PC-3 (cell line): ENCODE data around the gene IL10RB. TPM values are rescaled to one million over a fixed set of nuclear protein-coding genes. Genes with fewer than 3 reads are reported as not detected.

Source experiments
- ATAC-seq: fragments of 200-7000 bp; cut with Tn5 transposase; 2 replicates; pipeline ENCODE4 v1.9.1; 2020; ENCODE audit warnings: mild to moderate bottlenecking, moderate library complexity
- BruUV-seq: library from RNA; stranded (reverse); fragments of 400-500 nt; replicated peaks from 2 replicates; lab custom pipeline; 2021; lab: Mats Ljungman, UMichigan
- CTCF ChIA-PET: fragments of 300-600 bp; sonication (Branson Sonifier 250); formaldehyde crosslinking; loops from one replicate; lab custom pipeline; 2022; ENCODE audit warnings: antibody characterized with exemption; lab: Charles Lee
- POLR2A ChIA-PET: fragments of 300-600 bp; sonication (Branson Sonifier 250); formaldehyde crosslinking; loops from one replicate; lab custom pipeline; 2022; ENCODE audit warnings: antibody characterized with exemption; ENCODE audit not compliant: unreplicated experiment; lab: Charles Lee
- DNase-seq: peaks from one replicate; pipeline ENCODE4 v3.0.0-alpha.2; 2015
- H2AFZ ChIP-seq: fragments of 300-600 bp; sonication (generic); 2 replicates; pipeline ENCODE4 v1.6.0; 2016; ENCODE audit warnings: antibody characterized with exemption, low read length
- H3F3A ChIP-seq: fragments of 300-600 bp; sonication (generic); one replicate; pipeline ENCODE4 v1.6.0; 2017; ENCODE audit warnings: antibody characterized with exemption, low read length, control low read depth, mild to moderate bottlenecking; ENCODE audit not compliant: unreplicated experiment
- H3K27ac ChIP-seq: fragments of 300-600 bp; sonication (generic); 2 replicates; pipeline ENCODE4 v1.5.1; 2016; ENCODE audit warnings: mild to moderate bottlenecking, low read length
- H3K27me3 ChIP-seq: fragments of 300-600 bp; sonication (generic); 2 replicates; pipeline ENCODE4 v1.6.1; 2016; ENCODE audit warnings: low read length, mixed read lengths
- H3K36me3 ChIP-seq: fragments of 300-600 bp; sonication (generic); 2 replicates; pipeline ENCODE4 v1.6.1; 2016; ENCODE audit warnings: low read depth, mixed run types, low read length, mixed read lengths
- H3K4me1 ChIP-seq: fragments of 300-600 bp; sonication (generic); 2 replicates; pipeline ENCODE4 v1.5.1; 2016; ENCODE audit warnings: low read length; ENCODE audit not compliant: insufficient read depth
- H3K4me2 ChIP-seq: fragments of 300-600 bp; sonication (generic); 2 replicates; pipeline ENCODE4 v1.6.0; 2016; ENCODE audit warnings: low read length
- H3K4me3 ChIP-seq: fragments of 300-600 bp; sonication (generic); 2 replicates; pipeline ENCODE4 v1.5.1; 2016; ENCODE audit warnings: mild to moderate bottlenecking, low read length, mixed read lengths
- H3K79me2 ChIP-seq: fragments of 300-600 bp; sonication (generic); 2 replicates; pipeline ENCODE4 v1.6.1; 2017; ENCODE audit warnings: low read length, mixed read lengths
- H3K9ac ChIP-seq: fragments of 300-600 bp; sonication (generic); 2 replicates; pipeline ENCODE4 v1.6.0; 2016; ENCODE audit warnings: mild to moderate bottlenecking, low read length
- H3K9me2 ChIP-seq: fragments of 300-600 bp; sonication (generic); replicated peaks from 2 replicates; pipeline ENCODE4 v1.6.1; 2016; ENCODE audit warnings: mixed run types, low read length, mixed read lengths
- H3K9me3 ChIP-seq: fragments of 300-600 bp; sonication (generic); 2 replicates; pipeline ENCODE4 v1.6.1; 2016; ENCODE audit warnings: low read length, mixed read lengths
- H4K20me1 ChIP-seq: fragments of 300-600 bp; sonication (generic); 2 replicates; pipeline ENCODE4 v1.6.1; 2016; ENCODE audit warnings: low read length, mixed read lengths
- EZH2 ChIP-seq: fragments of 300-600 bp; sonication (generic); IDR thresholded peaks from one replicate; pipeline ENCODE4 v1.6.1; 2017; ENCODE audit warnings: antibody characterized with exemption, mild to moderate bottlenecking, low read length; ENCODE audit not compliant: unreplicated experiment
- EZH2phosphoT487 ChIP-seq: fragments of 300-600 bp; sonication (generic); IDR thresholded peaks from 2 replicates; pipeline ENCODE4 v1.6.1; 2018; ENCODE audit warnings: mild to moderate bottlenecking, antibody characterized with exemption, low read length, borderline replicate concordance
- intact Hi-C: fragments of 100-400 bp; cut with micrococcal nuclease; formaldehyde crosslinking; loops from 2 replicates; pipeline ENCODE4 v1.9.0; 2023
- total RNA-seq: library from RNA; depleted of rRNA; stranded (reverse); fragments of >200 nt; gene quantifications from 2 replicates; pipeline ENCODE4 v1.2.3, GENCODE V29; 2014
- TF ChIP-seq, protein P1 (sequence below): fragments of 300-600 bp; sonication (generic); conservative IDR thresholded peaks from 2 replicates; pipeline ENCODE4 v1.5.1; 2017; ENCODE audit warnings: antibody characterized with exemption, low read depth, mild to moderate bottlenecking, low read length

The IL10RB gene
- total RNA-seq, 1 experiment from 2014 or later, result 26.8 TPM

DNA sequence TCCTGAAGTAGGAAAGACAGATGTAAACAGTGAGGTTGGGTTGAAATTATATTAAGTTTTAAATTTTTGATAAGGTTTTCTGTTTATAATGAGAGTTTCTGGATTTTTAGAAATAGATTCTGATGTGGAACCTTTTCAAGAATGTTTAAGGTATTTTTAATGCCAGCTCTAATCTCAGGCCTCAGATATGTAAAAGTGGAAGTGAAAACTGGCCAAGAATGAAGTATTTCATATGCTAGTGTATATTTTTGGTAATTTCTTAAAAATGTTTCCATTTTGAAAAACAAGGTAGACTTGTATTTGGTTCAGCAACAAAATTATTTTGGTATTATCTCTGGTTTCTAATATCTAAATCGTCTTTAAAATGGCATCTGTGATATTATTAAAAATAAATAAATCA, 73.0 kb downstream of the IL10RB start:
- H3K36me3 ChIP-seq, result peaks cover 11% of the 10 kb centered on the region; the same call in 1 of the 2 replicates
- BruUV-seq, result no TSS peak
- no peaks in the 10 kb centered on the region for H3K4me1 ChIP-seq
- TF ChIP-seq EZH2 (no peak), EZH2phosphoT487 (no peak)
- TF ChIP-seq, protein P1, sequence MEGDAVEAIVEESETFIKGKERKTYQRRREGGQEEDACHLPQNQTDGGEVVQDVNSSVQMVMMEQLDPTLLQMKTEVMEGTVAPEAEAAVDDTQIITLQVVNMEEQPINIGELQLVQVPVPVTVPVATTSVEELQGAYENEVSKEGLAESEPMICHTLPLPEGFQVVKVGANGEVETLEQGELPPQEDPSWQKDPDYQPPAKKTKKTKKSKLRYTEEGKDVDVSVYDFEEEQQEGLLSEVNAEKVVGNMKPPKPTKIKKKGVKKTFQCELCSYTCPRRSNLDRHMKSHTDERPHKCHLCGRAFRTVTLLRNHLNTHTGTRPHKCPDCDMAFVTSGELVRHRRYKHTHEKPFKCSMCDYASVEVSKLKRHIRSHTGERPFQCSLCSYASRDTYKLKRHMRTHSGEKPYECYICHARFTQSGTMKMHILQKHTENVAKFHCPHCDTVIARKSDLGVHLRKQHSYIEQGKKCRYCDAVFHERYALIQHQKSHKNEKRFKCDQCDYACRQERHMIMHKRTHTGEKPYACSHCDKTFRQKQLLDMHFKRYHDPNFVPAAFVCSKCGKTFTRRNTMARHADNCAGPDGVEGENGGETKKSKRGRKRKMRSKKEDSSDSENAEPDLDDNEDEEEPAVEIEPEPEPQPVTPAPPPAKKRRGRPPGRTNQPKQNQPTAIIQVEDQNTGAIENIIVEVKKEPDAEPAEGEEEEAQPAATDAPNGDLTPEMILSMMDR, result no peak
- H4K20me1 ChIP-seq, result no peaks in the 10 kb centered on the region
- H3K27ac ChIP-seq, result no peak overlapping the region
- no peak overlapping the region for H3K4me2 ChIP-seq
- peaks cover 13% of the 10 kb centered on the region for H3K79me2 ChIP-seq
- H3K27me3 ChIP-seq, result no peaks in the 10 kb centered on the region
- H3F3A ChIP-seq, result peaks cover 3% of the 10 kb centered on the region
- no peak overlapping the region for H3K4me3 ChIP-seq
- POLR2A ChIA-PET, result no interaction called here
- no peak for DNase-seq
- no peaks in the 10 kb centered on the region for H3K9me3 ChIP-seq
- no peaks in the 10 kb centered on the region for H3K9me2 ChIP-seq
- no peak for ATAC-seq
- intact Hi-C loops, result no loop called here
- H3K9ac ChIP-seq, result no peak overlapping the region
- H2AFZ ChIP-seq, result no peak overlapping the region
- CTCF ChIA-PET, result interaction anchor here (0.7 kb wide), 1 partner anchor 48 kb away, joined by 4 read pairs; no protein-coding TSS in a partner anchor

- no peak for DNase-seq
- intact Hi-C loops, result no loop called here
Measured at GRCh38 chr21:33339918-33340317, 73.8 kb downstream of the IL10RB start.

DNA sequence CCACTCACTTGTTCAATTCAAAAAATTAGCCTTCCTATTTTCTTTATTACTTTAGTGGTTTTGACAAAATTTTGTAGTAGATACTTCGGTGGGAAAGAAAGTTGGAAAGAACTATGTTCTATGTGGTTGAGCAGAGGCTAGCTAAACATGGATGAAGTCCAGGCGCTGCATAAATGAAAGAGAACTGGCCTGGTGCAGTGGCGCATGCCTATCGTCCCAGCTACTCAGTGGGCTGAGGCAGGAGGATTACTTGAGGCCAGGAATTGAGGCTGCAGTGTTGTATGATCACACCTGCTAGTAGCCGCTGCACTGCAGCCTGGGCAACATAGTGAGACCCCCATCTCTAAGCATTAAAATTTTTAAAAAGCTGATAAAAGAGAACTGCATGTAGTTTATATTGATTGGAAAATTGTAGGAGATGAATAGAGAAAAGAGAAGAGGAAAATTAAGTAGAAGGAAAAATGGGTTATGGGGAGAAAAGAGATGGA, 79.6 kb downstream of the IL10RB start:
- Histone ChIP-seq H3K9ac (no peak overlapping the region), H3K36me3 (peaks cover 5% of the 10 kb centered on the region; the same call in 1 of the 2 replicates), H3F3A (no peaks in the 10 kb centered on the region), H3K27ac (no peak overlapping the region), H3K4me3 (no peak overlapping the region), H3K9me2 (no peaks in the 10 kb centered on the region), H3K9me3 (no peaks in the 10 kb centered on the region), H3K79me2 (no peaks in the 10 kb centered on the region), H2AFZ (no peak overlapping the region), H3K27me3 (no peaks in the 10 kb centered on the region), H4K20me1 (no peaks in the 10 kb centered on the region), H3K4me1 (no peaks in the 10 kb centered on the region), H3K4me2 (no peak overlapping the region)
- CTCF ChIA-PET, result no interaction called here
- intact Hi-C loops, result no loop called here
- ATAC-seq, result no peak
- POLR2A ChIA-PET, result interaction anchor here (0.9 kb wide), 1 partner anchor 20 kb away, joined by 7 read pairs; the partner anchor contains the start of gene IFNAR1
- TF ChIP-seq EZH2phosphoT487 (no peak), EZH2 (no peak)
- TF ChIP-seq, protein P1, result no peak
- BruUV-seq, result no TSS peak
- DNase-seq, result no peak

More at GRCh38 chr21:33339918-33340317, 73.8 kb downstream of the IL10RB start:
- Histone ChIP-seq H3K36me3 (peaks cover 12% of the 10 kb centered on the region), H4K20me1 (no peaks in the 10 kb centered on the region), H3K4me2 (no peak overlapping the region), H3K9ac (no peak overlapping the region), H3K27ac (no peak overlapping the region), H3K27me3 (no peaks in the 10 kb centered on the region), H2AFZ (no peak overlapping the region), H3K9me2 (no peaks in the 10 kb centered on the region), H3K4me3 (no peak overlapping the region), H3K9me3 (no peaks in the 10 kb centered on the region), H3K4me1 (no peaks in the 10 kb centered on the region), H3F3A (peaks cover 3% of the 10 kb centered on the region), H3K79me2 (peaks cover 11% of the 10 kb centered on the region)
- CTCF ChIA-PET, result no interaction called here
- POLR2A ChIA-PET, result no interaction called here
- no peak for ATAC-seq
- no TSS peak for BruUV-seq
- TF ChIP-seq, protein P1, result no peak
- TF ChIP-seq EZH2 (no peak), EZH2phosphoT487 (no peak)
